GM21576 (cell line): ENCODE measurements around the gene ZNF883.
"Not testable (repeated sequence)": the region's sequence is repeated elsewhere in the genome, so short reads cannot be mapped to it uniquely, and the experiment has no call there.

Experiments used
- ATAC-seq: cut with Tn5 transposase; IDR thresholded peaks from one replicate; pipeline ENCODE4 v1.9.1; 2021; ENCODE audit warnings: mild to moderate bottlenecking, moderate library complexity; ENCODE audit not compliant: unreplicated experiment

The ZNF883 gene

GRCh38 chr9:113011911-113012381, at the start of gene ZNF883:
Gene ZNF883, minus strand, starts transcription at chr9:113012192.
- ATAC-seq, result no peak

GRCh38 chr9:113061072-113061850, 49.3 kb upstream of the ZNF883 start:
- not testable (repeated sequence) for ATAC-seq

- ATAC-seq, result not testable (repeated sequence)
Measured at GRCh38 chr9:113059581-113060284, 47.7 kb upstream of the ZNF883 start.

GRCh38 chr9:113057193-113057592, 45.2 kb upstream of the ZNF883 start:
- ATAC-seq, result no peak

GRCh38 chr9:113056191-113057106, 44.5 kb upstream of the ZNF883 start, which contains the start of gene ZFP37:
Gene ZFP37, minus strand, starts transcription at chr9:113056724. Its CDS starts 36 bp downstream, at chr9:113056688.
- ATAC-seq, result peak; percentile 98

- no peak for ATAC-seq
Measured at GRCh38 chr9:113042884-113043657, 31.1 kb upstream of the ZNF883 start.

- no peak for ATAC-seq
Measured at GRCh38 chr9:113026200-113026599, 14.2 kb upstream of the ZNF883 start.

- no peak for ATAC-seq
Measured at GRCh38 chr9:113018247-113018646, 6.3 kb upstream of the ZNF883 start.

GRCh38 chr9:113012492-113012891, 500 bp upstream of the ZNF883 start:
- ATAC-seq, result no peak

- ATAC-seq, result no peak
Measured at GRCh38 chr9:113005777-113006176, 6.2 kb downstream of the ZNF883 start.

- ATAC-seq, result no peak
Measured at GRCh38 chr9:112997236-112997941, 14.6 kb downstream of the ZNF883 start.

- no peak for ATAC-seq
Measured at GRCh38 chr9:112971415-112971814, 40.6 kb downstream of the ZNF883 start.

GRCh38 chr9:112970939-112971338, 41.1 kb downstream of the ZNF883 start:
- ATAC-seq, result no peak

GRCh38 chr9:112969730-112970129, 42.3 kb downstream of the ZNF883 start:
- no peak for ATAC-seq

- ATAC-seq, result no peak
Measured at GRCh38 chr9:112955550-112955949, 56.4 kb downstream of the ZNF883 start.

- no peak for ATAC-seq
Measured at GRCh38 chr9:112945620-112946208, 66.3 kb downstream of the ZNF883 start.

GRCh38 chr9:112939418-112939817, 72.6 kb downstream of the ZNF883 start:
- no peak for ATAC-seq

- no peak for ATAC-seq
Measured at GRCh38 chr9:112933696-112934095, 78.3 kb downstream of the ZNF883 start.

- ATAC-seq, result no peak
Measured at GRCh38 chr9:112925058-112925641, 86.8 kb downstream of the ZNF883 start.
